GM18909 (cell line): ENCODE results near the gene TRIM10.
"Not testable (repeated sequence)": the region's sequence is repeated elsewhere in the genome, so short reads cannot be mapped to it uniquely, and the experiment has no call there.

Experiments used
- ATAC-seq: cut with Tn5 transposase; IDR thresholded peaks from one replicate; pipeline ENCODE4 v1.9.1; 2021; ENCODE audit warnings: mild to moderate bottlenecking; ENCODE audit not compliant: unreplicated experiment, poor library complexity

TRIM10 gene

GRCh38 chr6:30175765-30176164 lies 14.8 kb upstream of the TRIM10 start:
- ATAC-seq = no peak

GRCh38 chr6:30172681-30173080 lies 11.7 kb upstream of the TRIM10 start:
- no peak for ATAC-seq

- no peak for ATAC-seq
These were observed 10.9 kb upstream of the TRIM10 start for GRCh38 chr6:30171677-30172471.

GRCh38 chr6:30169658-30170614 lies 8.9 kb upstream of the TRIM10 start:
- ATAC-seq = no peak

GRCh38 chr6:30168741-30169140 lies 7.7 kb upstream of the TRIM10 start:
- no peak for ATAC-seq

DNA sequence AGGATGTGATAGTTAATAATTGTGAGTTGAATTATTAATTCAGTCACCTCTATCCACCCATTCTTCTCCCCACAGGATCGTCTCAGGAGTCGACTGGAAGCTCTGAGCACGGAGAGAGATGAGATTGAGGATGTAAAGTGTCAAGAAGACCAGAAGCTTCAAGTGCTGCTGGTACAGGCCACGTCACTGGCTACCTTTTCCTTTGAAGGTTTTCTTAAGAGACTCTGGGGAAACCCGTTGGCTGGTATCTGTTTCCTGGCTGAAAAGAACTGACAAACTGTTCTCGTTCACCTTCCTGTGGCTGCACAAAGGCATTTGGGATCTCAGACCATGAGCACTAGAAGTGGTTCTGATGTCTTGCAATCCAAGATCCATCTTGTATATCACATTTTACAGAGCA lies 6.1 kb upstream of the TRIM10 start:
- ATAC-seq = no peak

- not testable (repeated sequence) for ATAC-seq
These were observed 4.2 kb upstream of the TRIM10 start for GRCh38 chr6:30165238-30165637.

GRCh38 chr6:30164714-30165113 lies 3.7 kb upstream of the TRIM10 start:
- ATAC-seq = no peak

- ATAC-seq = no peak
These were observed 3.1 kb upstream of the TRIM10 start for GRCh38 chr6:30163918-30164654.

DNA sequence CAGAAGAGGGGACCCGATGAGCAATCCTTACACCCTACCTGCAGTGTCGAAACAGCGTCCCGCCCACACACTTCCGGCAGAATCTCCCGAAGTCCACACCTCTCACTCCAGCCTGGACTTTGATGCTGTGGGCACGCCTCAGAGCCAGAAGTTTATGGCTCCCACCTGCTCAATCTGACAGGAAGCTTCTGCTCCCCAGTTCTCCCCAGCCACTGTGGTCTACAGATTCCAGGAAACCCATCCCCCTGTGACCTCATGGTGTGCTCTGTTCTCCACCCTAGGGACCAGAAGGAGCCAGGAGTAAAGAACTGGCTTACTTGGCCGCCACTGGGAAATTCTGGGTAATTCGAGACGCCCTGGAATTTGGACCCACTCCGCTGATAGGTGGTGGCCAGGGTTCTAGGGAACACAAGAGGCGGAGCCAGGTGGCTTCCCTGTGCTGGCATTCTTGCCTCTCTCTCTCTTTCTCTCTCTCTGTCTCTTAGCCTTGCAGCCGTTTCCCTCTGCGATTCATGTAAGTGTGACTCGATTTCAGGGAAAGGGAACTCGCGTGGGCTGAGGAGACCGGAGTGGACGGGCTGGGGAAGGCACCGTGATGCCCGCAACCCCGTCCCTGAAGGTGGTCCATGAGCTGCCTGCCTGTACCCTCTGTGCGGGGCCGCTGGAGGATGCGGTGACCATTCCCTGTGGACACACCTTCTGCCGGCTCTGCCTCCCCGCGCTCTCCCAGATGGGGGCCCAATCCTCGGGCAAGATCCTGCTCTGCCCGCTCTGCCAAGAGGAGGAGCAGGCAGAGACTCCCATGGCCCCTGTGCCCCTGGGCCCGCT lies 2.3 kb upstream of the TRIM10 start, which contains the start of gene TRIM15:
TSS of gene TRIM15 (plus strand) at position 457 of the 828 bp plus-strand sequence. CDS start at position 596, 139 bp downstream.
- ATAC-seq = no peak

- no peak for ATAC-seq
These were observed 1.5 kb upstream of the TRIM10 start for GRCh38 chr6:30162265-30163089.

- no peak for ATAC-seq
These were observed 815 bp downstream of the TRIM10 start for GRCh38 chr6:30160008-30160784.

DNA sequence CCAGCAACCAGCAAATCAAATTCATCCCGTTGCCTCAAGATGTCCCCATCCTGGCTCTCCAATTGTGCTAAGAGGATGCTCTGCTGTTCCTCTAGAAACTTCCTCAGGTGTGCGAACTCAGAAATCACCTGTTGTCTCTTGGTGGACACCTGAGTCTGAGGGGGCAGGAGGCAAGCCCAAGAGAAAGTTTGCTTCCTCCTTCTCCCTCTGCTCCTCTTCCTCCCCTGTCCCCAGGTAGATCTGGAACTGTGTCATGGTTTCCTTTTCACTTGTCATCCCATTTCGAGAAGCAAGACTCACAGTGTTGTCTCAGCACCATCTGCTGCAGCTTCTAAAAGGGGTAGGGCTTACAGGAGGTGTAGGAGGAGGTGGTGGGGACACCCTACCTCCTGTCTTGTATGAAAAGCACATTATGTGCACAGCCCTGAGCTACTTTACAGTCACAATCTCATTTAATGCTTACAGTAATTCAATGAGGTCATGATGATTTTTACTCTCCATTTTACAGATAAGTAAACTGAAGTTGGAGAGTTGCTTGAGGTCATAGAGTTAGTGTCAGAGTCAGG lies 2.5 kb downstream of the TRIM10 start:
- no peak for ATAC-seq

DNA sequence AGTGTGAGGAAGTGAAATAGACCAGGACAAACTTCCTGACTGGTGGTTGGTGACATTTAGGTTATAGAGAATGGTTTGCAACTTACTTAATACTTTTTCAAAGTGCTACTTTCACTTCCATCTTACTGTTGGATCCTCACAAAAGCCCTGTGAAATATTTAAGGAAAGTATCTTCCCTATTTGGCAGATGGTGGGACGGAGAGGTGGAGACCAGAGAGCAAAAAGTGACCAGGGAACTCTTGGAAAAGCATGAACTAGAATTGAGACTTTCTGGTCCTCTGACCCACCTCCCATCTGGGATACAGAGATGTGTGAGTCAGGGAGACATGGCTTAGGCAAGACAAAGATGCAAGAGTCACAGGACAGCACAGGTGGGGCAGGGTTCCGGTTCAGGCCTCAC lies 3.0 kb downstream of the TRIM10 start:
- no peak for ATAC-seq

GRCh38 chr6:30157581-30157980 lies 3.4 kb downstream of the TRIM10 start:
- ATAC-seq = no peak

- no peak for ATAC-seq
These were observed 4.2 kb downstream of the TRIM10 start for GRCh38 chr6:30156774-30157173.

- ATAC-seq = no peak
These were observed 4.8 kb downstream of the TRIM10 start for GRCh38 chr6:30156262-30156599.
